GM19467 (cell line): ENCODE data around the gene TAF4.
"Not testable (repeated sequence)": the region's sequence is repeated elsewhere in the genome, so short reads cannot be mapped to it uniquely, and the experiment has no call there.

Experiments
- ATAC-seq: cut with Tn5 transposase; IDR thresholded peaks from one replicate; pipeline ENCODE4 v1.9.1; 2021; ENCODE audit warnings: mild to moderate bottlenecking, moderate library complexity; ENCODE audit not compliant: unreplicated experiment

Gene TAF4

GRCh38 chr20:62004614-62005013 is 61.1 kb downstream of the TAF4 start:
- ATAC-seq = no peak

GRCh38 chr20:62003567-62004405 is 61.9 kb downstream of the TAF4 start:
- no peak for ATAC-seq

- no peak for ATAC-seq
Observed at GRCh38 chr20:62002882-62003480, 62.7 kb downstream of the TAF4 start.

GRCh38 chr20:62001178-62001715 is 64.4 kb downstream of the TAF4 start:
- no peak for ATAC-seq

- ATAC-seq = no peak
Observed at GRCh38 chr20:61998343-61999121, 67.1 kb downstream of the TAF4 start.

- ATAC-seq = no peak
Observed at GRCh38 chr20:61997891-61998290, 67.8 kb downstream of the TAF4 start.

GRCh38 chr20:61997372-61997771 is 68.3 kb downstream of the TAF4 start:
- no peak for ATAC-seq

GRCh38 chr20:61994546-61994945 is 71.1 kb downstream of the TAF4 start:
- no peak for ATAC-seq

GRCh38 chr20:61993058-61993457 is 72.6 kb downstream of the TAF4 start:
- ATAC-seq = no peak

GRCh38 chr20:61991476-61991875 is 74.2 kb downstream of the TAF4 start:
- ATAC-seq = no peak

- ATAC-seq = no peak
Observed at GRCh38 chr20:61990484-61990883, 75.2 kb downstream of the TAF4 start.

- no peak for ATAC-seq
Observed at GRCh38 chr20:61989741-61990140, 75.9 kb downstream of the TAF4 start.

- ATAC-seq = no peak
Observed at GRCh38 chr20:61988665-61989064, 77.0 kb downstream of the TAF4 start.

- no peak for ATAC-seq
Observed at GRCh38 chr20:61986762-61987321, 78.8 kb downstream of the TAF4 start.

- no peak for ATAC-seq
Observed at GRCh38 chr20:61985096-61985495, 80.6 kb downstream of the TAF4 start.

- ATAC-seq = not testable (repeated sequence)
Observed at GRCh38 chr20:61984431-61984830, 81.2 kb downstream of the TAF4 start.

- no peak for ATAC-seq
Observed at GRCh38 chr20:61983965-61984364, 81.7 kb downstream of the TAF4 start.

GRCh38 chr20:61982951-61983315 is 82.7 kb downstream of the TAF4 start:
- no peak for ATAC-seq

- ATAC-seq = no peak
Observed at GRCh38 chr20:61982191-61982950, 83.3 kb downstream of the TAF4 start.

GRCh38 chr20:61981691-61982090 is 84.0 kb downstream of the TAF4 start:
- ATAC-seq = not testable (repeated sequence)
